Fibroblast of lung (primary cell): ENCODE data around the gene USP24.
"Not testable (repeated sequence)": the region's sequence is repeated elsewhere in the genome, so short reads cannot be mapped to it uniquely, and the experiment has no call there.

Experiments used
- EZH2 ChIP-seq: IDR thresholded peaks from 2 replicates; pipeline ENCODE4 v1.5.1; 2012; ENCODE audit warnings: low read length, control low read depth, mild to moderate bottlenecking; ENCODE audit errors: missing control alignments
- TF ChIP-seq, protein P1 (sequence below), 2 donors: IDR thresholded peaks in 1 of 2; conservative IDR thresholded peaks in 1 of 2; 1 replicate in 1 of 2; 2 replicates in 1 of 2; pipeline ENCODE4 v1.5.1; 2011 to 2012; ENCODE audit warnings: low read length in 2 of 2, control low read depth in 1 of 2, inconsistent platforms in 1 of 2, low read depth in 1 of 2, mild to moderate bottlenecking in 1 of 2

- TF ChIP-seq, protein P1, sequence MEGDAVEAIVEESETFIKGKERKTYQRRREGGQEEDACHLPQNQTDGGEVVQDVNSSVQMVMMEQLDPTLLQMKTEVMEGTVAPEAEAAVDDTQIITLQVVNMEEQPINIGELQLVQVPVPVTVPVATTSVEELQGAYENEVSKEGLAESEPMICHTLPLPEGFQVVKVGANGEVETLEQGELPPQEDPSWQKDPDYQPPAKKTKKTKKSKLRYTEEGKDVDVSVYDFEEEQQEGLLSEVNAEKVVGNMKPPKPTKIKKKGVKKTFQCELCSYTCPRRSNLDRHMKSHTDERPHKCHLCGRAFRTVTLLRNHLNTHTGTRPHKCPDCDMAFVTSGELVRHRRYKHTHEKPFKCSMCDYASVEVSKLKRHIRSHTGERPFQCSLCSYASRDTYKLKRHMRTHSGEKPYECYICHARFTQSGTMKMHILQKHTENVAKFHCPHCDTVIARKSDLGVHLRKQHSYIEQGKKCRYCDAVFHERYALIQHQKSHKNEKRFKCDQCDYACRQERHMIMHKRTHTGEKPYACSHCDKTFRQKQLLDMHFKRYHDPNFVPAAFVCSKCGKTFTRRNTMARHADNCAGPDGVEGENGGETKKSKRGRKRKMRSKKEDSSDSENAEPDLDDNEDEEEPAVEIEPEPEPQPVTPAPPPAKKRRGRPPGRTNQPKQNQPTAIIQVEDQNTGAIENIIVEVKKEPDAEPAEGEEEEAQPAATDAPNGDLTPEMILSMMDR (conservative IDR thresholded peaks at IDR 0.05 in 1 of 2, IDR thresholded peaks at IDR 0.05 in 1 of 2; ENCODE audit: low read depth in 1 of 2, low read length in 2 of 2), result not testable (repeated sequence)
- not testable (repeated sequence) for TF ChIP-seq EZH2
Measured at GRCh38 chr1:55109005-55109404, 106.2 kb downstream of the USP24 start.
